Nephron progenitor cell (in vitro differentiated cells): ENCODE results near the gene BEND7.
"Not testable (repeated sequence)": the region's sequence is repeated elsewhere in the genome, so short reads cannot be mapped to it uniquely, and the experiment has no call there.

ENCODE experiments used
- DNase-seq: peaks from one replicate; pipeline ENCODE4 v3.0.0; 2021
- H3K27ac Mint-ChIP-seq: 2 replicates; pipeline ENCODE4 v1.8.0; 2021; ENCODE audit warnings: mild to moderate bottlenecking, moderate library complexity, mixed read lengths
- H3K27me3 Mint-ChIP-seq: 2 replicates; pipeline ENCODE4 v1.8.0; 2021; ENCODE audit warnings: mild to moderate bottlenecking, low read depth, mixed read lengths; ENCODE audit not compliant: poor library complexity
- H3K36me3 Mint-ChIP-seq: 2 replicates; pipeline ENCODE4 v1.8.0; 2021; ENCODE audit warnings: low read depth, mixed read lengths
- H3K4me1 Mint-ChIP-seq: 2 replicates; pipeline ENCODE4 v1.8.0; 2021; ENCODE audit warnings: mixed read lengths
- H3K4me3 Mint-ChIP-seq: 2 replicates; pipeline ENCODE4 v1.8.0; 2021; ENCODE audit warnings: mild to moderate bottlenecking, moderate library complexity, mixed read lengths
- H3K9me3 Mint-ChIP-seq: 2 replicates; pipeline ENCODE4 v1.8.0; 2021; ENCODE audit warnings: mild to moderate bottlenecking, moderate library complexity, mixed read lengths
- TF ChIP-seq, protein P1 (sequence below): fragments of 200-600 bp; sonication (generic); IDR thresholded peaks from 2 replicates; pipeline ENCODE4 v1.5.0; 2021; ENCODE audit warnings: antibody characterized with exemption

The BEND7 gene

DNA sequence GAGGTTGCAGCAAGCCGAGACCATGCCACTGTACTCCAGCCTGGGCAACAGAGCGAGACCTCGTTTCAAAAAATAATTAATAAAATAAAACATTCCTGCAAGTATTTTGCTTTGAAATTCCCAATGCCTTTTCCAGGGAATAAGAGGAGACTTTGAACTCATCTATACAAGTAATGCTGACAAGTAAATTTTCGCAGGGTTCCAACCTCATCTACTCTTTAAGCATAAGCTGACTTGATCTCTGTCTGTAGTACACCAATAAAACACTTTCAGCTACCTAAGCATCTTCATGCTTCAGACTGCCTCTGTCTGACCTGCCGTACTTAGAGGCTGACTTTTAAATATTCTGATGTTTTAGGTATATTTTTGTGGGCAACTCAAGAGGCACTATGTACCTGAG lies 13.7 kb upstream of the BEND7 start:
- H3K4me3 Mint-ChIP-seq: no peak overlapping the region
- H3K36me3 Mint-ChIP-seq: no peaks in the 10 kb centered on the region
- TF ChIP-seq, protein P1, sequence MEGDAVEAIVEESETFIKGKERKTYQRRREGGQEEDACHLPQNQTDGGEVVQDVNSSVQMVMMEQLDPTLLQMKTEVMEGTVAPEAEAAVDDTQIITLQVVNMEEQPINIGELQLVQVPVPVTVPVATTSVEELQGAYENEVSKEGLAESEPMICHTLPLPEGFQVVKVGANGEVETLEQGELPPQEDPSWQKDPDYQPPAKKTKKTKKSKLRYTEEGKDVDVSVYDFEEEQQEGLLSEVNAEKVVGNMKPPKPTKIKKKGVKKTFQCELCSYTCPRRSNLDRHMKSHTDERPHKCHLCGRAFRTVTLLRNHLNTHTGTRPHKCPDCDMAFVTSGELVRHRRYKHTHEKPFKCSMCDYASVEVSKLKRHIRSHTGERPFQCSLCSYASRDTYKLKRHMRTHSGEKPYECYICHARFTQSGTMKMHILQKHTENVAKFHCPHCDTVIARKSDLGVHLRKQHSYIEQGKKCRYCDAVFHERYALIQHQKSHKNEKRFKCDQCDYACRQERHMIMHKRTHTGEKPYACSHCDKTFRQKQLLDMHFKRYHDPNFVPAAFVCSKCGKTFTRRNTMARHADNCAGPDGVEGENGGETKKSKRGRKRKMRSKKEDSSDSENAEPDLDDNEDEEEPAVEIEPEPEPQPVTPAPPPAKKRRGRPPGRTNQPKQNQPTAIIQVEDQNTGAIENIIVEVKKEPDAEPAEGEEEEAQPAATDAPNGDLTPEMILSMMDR: no peak

DNA sequence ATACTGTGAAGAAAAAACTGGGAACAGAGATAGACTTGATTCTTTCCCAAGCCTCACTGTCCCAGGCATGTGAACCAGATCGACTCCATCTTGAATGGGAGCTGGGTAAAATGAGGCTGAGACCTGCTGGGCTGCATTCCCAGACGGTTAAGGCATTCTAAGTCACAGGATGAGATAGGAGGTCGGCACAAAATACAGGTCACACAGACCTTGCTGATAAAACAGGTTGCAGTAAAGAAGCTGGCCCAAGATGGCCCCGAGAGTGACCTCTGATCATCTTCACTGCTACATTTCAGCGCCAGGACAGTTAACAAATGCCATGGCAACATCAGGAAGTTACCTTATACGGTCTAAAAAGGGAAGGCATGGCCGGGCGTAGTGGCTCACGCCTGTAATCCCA lies 9.2 kb upstream of the BEND7 start:
- not testable (repeated sequence) for H3K27ac Mint-ChIP-seq, H3K36me3 Mint-ChIP-seq, H3K9me3 Mint-ChIP-seq, H3K4me3 Mint-ChIP-seq, DNase-seq, H3K4me1 Mint-ChIP-seq
- peaks cover 38% of the 10 kb centered on the region for H3K27me3 Mint-ChIP-seq

More for the DNA sequence above, 13.7 kb upstream of the BEND7 start:
- no peaks in the 10 kb centered on the region for H3K4me1 Mint-ChIP-seq
- peaks cover 18% of the 10 kb centered on the region for H3K9me3 Mint-ChIP-seq
- H3K27ac Mint-ChIP-seq: no peak overlapping the region
- peaks cover 51% of the 10 kb centered on the region for H3K27me3 Mint-ChIP-seq
- DNase-seq: no peak

DNA sequence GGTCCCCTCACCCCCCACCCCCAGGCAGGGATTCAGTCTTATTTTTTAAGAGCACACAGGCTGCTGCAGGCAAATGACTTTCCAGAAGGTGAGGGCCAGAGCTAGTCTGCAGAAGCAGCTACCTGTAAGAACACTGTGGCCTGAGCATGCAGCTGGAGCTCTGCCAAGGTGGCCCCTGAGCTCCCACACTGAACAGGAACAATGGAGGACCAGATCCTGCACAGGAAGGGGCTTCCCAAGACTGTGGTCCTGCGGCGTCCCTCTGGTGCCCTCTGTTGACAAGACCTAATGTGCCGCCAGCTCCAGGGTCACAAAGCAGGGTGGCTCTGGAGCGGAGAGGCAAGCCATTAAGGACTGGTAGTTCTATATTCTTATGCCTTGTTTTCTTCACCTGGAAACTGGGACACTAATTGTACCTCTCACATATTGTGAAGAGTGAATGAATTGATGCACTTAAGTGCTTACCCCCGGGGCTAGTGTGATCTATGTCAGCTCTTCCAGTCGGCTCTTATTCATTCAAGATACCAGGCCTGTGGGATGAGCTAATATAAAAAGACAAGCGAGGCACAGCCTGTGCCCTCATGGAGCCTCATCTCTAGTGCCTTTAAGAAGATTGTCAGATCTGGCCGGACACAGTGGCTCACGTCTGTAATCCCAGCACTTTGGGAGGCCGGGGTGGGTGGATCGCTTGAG lies 8.0 kb upstream of the BEND7 start:
- TF ChIP-seq, protein P1: peak; percentile 74
- peak; percentile 72 for DNase-seq
- no peak overlapping the region for H3K4me3 Mint-ChIP-seq
- peaks cover 34% of the 10 kb centered on the region for H3K27me3 Mint-ChIP-seq
- no peak overlapping the region for H3K27ac Mint-ChIP-seq
- peaks cover 5% of the 10 kb centered on the region for H3K36me3 Mint-ChIP-seq
- H3K9me3 Mint-ChIP-seq: peaks cover 5% of the 10 kb centered on the region
- no peaks in the 10 kb centered on the region for H3K4me1 Mint-ChIP-seq

DNA sequence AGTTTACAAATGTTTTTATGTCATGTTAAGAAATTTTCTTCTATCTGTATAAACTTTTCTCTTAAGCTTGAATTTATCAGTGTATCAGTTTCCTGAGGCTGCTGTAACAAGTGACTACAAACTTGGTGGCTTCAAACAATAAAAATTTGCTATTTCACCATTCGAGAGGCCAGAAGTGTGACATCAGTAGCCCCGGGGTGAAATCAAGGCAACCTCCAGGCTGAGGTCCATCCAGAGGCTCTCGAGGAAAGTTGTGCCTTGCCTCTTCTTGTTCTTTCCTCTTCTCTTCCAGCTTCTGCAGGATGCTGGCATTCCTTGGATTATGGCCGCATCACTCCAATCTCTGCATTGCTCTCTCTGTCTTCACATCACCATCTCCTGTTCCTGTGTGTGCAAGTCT lies 6.5 kb upstream of the BEND7 start:
- Mint-ChIP-seq H3K9me3 (peaks cover 5% of the 10 kb centered on the region), H3K4me1 (no peaks in the 10 kb centered on the region), H3K27ac (no peak overlapping the region), H3K36me3 (peaks cover 5% of the 10 kb centered on the region), H3K27me3 (peaks cover 33% of the 10 kb centered on the region), H3K4me3 (no peak overlapping the region)
- no peak for DNase-seq
- TF ChIP-seq, protein P1: no peak

DNA sequence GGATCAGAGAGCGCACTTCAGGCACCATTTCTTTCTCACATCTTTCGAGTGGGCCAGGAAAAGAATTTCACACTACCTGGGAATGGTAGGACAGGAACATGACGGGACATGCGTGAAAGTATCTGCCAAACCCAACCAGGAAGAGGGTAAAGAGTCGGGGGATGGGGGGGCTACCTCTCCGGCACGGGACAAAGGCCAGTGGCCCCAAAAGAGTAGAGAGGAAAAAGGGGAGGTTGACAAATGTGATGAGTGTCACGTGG lies 830 bp upstream of the BEND7 start:
- Mint-ChIP-seq H3K4me3 (peak overlapping the region; percentile 81), H3K27ac (no peak overlapping the region)
- TF ChIP-seq, protein P1: no peak

DNA sequence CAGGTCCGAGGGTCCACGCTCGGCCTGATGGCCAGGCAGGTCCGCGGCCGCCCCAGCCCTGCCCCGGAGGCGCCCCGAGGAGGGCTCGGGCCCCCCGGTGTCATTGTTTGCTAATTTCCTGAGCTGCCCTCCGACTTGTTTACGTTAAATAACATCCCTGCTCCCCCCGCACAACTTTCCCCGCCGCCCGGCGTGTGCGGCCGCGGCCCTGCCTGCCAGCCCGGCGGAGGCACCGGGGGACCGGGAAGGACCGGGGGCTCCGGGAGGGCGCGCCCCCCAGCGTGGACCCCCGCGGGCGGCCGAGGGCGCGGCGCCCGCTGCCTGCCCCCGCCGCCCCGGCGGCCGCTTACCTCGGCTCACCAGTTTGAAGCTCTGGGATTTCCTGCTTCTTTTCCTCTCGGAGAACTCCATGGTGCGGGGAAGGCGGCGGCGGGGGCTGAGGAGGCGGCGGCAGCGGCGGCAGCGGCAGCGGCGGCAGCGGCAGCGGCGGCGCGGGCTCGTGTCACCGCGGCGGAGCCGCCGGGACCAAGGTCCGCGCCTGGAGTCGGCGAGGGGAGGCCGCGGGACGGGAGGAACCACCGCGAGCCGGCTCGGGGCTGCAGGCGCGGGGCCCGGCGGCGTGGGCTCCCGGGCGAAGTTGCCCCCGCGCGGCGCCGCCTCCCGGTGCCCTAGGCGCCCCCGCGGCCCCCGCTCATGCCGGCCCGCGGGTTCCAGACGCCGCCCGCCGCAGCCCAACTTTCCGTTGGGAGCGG lies 515 bp downstream of the BEND7 start:
- TF ChIP-seq, protein P1: no peak
- peak overlapping the region; percentile 85 for H3K4me3 Mint-ChIP-seq
- H3K27me3 Mint-ChIP-seq: peaks cover 55% of the 10 kb centered on the region
- H3K36me3 Mint-ChIP-seq: no peaks in the 10 kb centered on the region
- H3K27ac Mint-ChIP-seq: no peak overlapping the region
- H3K9me3 Mint-ChIP-seq: no peaks in the 10 kb centered on the region
- DNase-seq: peak; percentile 69
- H3K4me1 Mint-ChIP-seq: peaks cover 26% of the 10 kb centered on the region

More for the DNA sequence above, 830 bp upstream of the BEND7 start:
- H3K4me1 Mint-ChIP-seq: peaks cover 26% of the 10 kb centered on the region
- H3K36me3 Mint-ChIP-seq: no peaks in the 10 kb centered on the region
- DNase-seq: no peak
- H3K9me3 Mint-ChIP-seq: no peaks in the 10 kb centered on the region
- peaks cover 62% of the 10 kb centered on the region for H3K27me3 Mint-ChIP-seq
